HuH-7.5 (cell line): ENCODE results near the gene FAM110D.

Experiments used
- DNase-seq: peaks from one replicate; pipeline ENCODE4 v3.0.0; 2011; ENCODE audit warnings: low spot score

Gene FAM110D

DNA sequence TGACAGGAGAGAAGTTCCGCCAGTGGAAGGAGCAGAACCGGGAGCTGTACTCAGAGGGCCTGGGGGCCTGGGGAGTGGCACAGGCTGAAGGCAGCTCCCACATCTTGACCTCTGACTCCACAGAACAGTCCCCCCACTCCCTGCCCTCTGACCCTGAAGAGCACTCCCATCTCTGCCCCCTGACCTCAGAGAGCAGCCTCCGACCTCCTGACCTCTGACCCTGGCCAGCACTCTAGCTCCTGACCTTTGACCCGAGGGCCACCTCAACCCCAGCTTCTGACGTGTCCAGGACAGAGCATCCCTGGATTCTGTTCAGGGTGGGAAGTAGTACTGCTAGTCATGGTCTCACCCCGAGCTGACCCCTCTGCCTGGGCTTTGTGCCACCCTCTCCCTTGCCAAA is 30.5 kb downstream of the FAM110D start:
- no peak for DNase-seq

DNA sequence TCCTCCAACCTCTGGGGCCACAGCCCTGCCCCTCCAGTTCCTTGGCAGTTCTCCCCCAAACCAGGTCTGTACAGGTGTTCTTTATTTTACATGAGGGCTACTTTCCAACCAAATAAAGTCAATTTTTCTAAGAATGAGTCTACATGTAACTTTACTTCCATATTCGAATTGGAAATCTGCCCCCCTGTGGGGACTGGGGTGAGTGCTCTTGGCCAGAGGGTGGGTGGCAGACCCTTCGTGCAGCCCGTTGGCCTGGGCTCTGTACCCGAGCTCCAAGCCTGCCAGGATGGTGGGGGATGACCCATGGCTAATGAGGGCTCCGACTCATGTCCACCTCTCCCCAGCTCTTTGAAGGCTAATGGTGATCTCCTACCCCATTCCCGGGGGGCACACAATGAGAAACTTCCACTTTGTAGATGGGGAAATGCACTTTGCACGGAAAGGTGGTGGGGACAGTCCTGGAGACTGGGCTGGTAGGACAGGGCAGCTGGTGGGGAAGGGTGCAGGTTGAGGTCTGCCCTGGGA is 30.9 kb downstream of the FAM110D start:
- DNase-seq: no peak

DNA sequence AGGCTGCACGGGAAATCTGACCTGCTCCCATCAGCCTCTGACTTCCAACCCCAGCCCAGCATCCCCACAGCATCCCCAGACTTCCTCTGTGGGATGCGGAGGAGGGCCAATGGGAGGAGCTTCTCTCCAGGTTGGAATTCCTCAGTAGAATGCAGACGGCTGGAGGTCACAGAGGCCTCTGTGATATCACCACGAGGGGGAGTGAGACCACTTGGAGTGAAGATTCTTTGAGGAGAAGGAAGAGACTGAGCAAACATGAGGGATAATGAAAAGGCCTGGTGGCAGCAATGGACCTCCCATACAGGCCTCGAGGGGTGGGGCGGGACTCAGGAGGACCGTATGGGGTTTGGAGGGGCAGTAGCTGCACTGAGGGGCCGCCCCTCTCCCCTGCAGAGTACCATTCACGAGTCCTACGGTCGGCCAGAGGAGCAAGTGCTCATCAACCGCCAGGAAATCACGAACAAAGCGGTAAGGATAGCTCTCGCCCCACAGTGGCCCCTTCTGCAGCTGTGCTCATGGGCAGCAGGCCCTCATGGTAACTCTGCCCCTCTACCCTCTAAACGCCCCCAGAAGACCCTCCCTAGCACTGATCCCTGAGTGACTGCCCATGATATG is 31.6 kb downstream of the FAM110D start, which contains the start of gene CATSPER4:
Gene CATSPER4, plus strand, starts transcription at position 230 of the 615 bp plus-strand sequence. Its CDS starts 26 bp downstream, at position 256.
- no peak for DNase-seq

DNA sequence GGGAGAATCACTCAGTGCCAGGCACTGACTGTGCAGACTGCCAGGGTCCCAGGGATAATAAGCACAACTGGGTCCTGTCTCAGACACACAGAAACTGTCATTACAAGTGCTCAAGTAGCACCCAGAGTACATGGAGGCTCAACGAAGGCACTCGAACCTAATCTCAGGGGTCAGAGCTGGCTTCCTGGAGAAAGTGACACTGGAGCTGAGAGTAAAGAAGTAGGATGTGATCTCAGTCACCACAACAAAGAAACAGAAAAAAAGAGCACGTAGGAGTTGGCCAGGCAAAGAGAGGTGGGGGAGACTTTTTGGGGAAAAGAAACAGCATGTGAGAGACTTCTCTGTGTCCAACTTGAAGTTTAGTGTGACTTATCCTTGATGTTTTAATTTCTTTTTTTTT is 32.9 kb downstream of the FAM110D start:
- DNase-seq: no peak

DNA sequence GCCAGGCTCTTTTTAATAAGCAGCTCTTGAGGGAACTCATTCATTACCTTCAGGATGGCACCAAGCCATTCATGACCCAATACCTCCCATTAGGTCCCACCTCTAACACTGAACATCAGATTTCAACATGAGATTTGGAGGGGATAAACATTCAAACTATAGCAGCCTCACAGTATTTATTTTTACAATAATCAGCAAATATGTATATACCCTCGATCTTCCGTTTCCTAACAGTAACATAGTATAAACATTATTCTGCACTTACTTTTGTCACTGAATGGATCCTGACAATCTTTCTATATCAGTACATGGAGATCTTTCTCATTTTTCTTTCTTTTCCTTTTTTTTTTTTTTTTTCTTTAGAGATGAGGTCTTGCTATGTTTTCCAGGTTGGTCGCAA is 36.9 kb downstream of the FAM110D start:
- DNase-seq: no peak

DNA sequence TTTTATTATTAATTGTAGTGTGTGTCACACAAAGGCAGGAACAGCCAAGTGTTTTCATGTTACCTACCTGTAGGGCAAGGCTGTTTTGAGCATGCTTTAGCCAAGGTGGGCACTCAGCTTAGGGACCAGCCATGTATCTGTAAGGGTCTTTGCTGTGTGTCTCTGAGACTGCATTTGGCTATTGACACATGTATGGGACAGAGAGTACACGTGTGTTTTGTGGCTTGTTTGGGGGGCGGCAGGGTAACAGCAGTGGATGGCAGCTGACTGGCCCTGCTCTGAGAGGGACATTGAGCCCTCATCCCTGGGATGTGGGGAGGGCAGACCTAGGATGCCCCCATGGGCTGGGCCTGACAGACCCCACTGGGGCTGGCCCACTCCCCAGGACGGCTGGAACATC is 38.4 kb downstream of the FAM110D start:
- DNase-seq: no peak

DNA sequence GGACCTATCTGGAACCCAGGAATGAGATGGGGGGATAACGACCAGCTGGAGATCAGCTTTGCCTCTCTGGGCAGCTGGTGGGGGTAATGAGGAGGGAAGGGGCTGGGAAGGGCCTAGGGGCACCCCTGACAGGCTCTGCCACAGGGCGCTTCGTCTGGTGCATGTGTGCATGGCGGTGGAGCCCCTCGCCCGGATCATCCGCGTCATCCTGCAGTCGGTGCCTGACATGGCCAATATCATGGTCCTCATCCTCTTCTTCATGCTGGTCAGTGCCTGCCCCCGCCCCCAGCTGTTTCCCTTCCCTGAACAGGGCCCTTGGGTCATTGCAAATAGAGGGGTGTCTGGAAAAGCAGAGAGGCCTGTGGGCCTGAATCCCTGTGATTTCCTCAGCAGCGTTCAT is 38.9 kb downstream of the FAM110D start:
- DNase-seq: no peak

DNA sequence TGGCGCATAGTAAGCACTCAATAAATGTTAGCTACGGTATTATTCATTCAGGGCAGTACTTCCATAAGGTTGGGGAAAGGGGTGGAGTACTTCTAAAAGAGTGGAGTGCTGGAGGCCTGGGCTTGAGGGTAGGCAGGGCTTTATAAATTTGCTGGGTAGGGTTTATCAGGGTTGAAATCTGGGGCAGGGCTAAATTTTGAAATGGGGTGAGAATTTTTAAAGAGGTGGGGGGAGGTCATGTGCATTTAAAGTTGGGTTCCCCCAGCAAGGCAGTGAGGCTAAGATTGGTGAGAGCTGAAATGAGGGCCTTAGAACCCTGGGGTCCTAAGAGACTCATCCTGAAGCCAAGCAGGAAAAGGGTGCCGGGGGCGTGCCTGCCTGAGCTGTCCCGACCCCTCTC is 41.5 kb downstream of the FAM110D start:
- no peak for DNase-seq

DNA sequence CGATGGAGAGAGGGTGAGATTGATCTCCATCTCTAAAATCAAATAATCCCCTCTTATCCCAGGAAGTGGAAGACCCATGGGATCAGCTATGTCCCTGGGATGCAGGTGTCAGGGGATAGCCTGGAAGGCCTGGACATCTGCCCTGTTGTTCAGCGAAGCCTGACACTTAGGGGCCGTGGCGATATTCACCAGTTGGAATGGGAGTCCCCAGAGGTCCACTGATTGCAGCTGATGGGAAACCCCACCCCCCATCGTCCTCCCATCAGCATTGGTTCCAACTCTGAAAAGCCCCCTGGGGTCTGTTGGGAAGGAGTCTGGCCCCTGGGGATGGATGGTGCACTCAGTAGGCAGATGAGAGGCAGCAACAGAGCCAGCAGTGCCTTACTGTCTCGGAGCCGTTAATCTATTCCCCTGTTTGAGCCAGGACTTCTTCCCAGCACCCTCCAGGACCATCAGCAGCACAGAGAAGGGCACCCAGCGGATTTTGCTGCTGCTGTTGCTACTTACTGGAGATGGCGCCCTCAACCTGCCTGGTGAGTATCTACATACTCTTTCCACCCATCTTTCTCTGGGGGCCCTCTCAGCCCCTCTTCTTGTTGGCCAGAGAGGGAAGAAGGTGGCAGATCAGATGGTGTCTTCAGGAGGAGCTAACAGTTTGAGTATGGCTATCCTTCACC is 44.9 kb downstream of the FAM110D start:
- DNase-seq: no peak

DNA sequence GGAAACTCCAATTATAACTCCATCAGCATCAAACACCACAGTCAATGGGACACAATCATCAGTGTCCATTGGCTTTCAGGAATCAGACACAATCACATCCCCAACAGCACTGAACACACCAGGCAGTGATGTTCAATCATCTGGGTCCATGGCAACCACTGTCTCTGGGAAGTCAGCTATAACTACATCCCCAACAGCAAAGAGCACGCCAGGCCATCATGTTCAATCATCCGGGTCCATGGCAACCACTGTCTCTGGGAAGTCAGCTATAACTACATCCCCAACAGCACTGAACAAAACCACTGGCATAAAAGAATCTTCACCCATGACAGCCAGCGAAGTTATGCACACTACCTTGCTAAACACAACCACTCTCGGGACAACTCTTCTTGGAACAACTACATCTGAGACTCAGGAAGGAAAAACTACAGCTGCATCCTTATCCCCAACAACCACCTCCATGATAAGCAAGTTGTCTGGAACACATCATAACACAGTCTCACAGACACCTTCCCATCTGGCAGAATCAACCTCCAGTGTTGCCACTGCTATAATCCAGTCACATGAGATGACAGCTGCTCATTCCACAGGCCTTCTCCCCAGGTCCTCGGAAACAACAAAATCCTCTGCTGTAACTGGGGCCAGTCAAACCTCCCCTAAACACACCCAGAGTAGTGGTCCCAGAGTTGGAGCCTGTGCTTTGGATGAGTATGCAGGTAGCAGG is 51.4 kb downstream of the FAM110D start:
- DNase-seq: no peak

DNA sequence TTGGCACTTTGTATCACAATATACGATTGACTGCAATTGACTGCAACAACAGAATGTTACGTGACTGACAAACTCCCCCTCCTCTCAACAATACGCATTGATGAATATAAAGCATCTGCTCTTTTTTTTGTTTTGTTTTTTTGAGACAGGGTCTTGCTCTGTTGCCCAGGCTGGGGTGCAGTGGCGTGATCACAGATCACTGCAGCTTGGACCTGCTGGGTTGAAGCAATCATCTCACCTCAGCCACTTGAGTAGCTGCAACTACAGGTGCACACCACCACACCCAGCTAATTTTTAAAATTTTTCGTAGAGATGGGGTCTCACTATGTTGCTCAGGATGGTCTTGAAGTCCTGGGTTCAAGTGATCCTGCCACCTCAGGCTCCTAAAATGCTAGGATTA is 53.8 kb downstream of the FAM110D start:
- DNase-seq: no peak

DNA sequence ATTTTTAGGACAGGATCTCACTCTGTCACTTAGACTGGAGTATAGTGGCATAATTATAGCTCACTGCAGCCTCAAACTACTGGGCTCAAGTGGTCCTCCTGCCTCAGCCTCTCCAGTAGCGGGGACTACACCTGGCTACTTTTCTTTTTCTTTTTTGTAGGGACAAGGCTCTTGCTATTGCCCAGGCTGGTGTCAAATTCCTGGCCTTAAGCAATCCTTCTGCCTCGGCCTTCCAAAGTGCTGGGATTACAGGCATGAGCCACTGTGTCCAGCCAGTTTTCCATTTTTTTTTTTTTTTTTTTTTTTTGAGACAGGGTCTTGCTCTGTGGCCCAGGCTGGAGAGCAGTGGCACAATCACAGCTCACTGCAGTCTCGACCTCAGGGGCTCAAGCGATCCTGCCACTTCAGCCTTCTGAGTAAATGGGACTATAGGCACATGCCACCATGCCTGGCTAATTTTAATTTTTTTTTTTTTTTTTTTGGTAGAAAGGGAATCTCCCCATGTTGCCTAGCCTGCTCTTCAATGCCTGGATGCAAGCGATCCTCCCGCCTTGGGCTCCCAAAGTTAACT is 54.5 kb downstream of the FAM110D start:
- DNase-seq: no peak
